Liver (tissue), 3 donors: Measurements from ENCODE around the gene TMEM131.

Source experiments
- EGR1 ChIP-seq, 2 donors: IDR thresholded peaks; 2 replicates each; pipeline ENCODE4 v1.6.1; 2016 to 2018; ENCODE audit warnings: antibody characterized with exemption in 2 of 2, low read depth in 2 of 2
- HNF4G ChIP-seq: IDR thresholded peaks from 2 replicates; pipeline ENCODE4 v1.6.1; 2016; ENCODE audit warnings: antibody characterized with exemption
- JUND ChIP-seq, 2 donors: IDR thresholded peaks; 2 replicates each; pipeline ENCODE4 v1.6.1; 2016; ENCODE audit warnings: antibody characterized with exemption in 2 of 2
- MAX ChIP-seq: IDR thresholded peaks from 2 replicates; pipeline ENCODE4 v1.6.1; 2016; ENCODE audit warnings: antibody characterized with exemption
- YY1 ChIP-seq: IDR thresholded peaks from 2 replicates; pipeline ENCODE4 v1.6.1; 2016; ENCODE audit warnings: antibody characterized with exemption, mild to moderate bottlenecking
- TF ChIP-seq, protein P1 (sequence below): fragments of 150-350 bp; IDR thresholded peaks from 2 replicates; pipeline ENCODE4 v1.5.1; 2017; ENCODE audit warnings: improper control_type of control experiment, low read depth, low read length; ENCODE audit not compliant: missing input control
- TF ChIP-seq, protein P2 (sequence below): IDR thresholded peaks from 2 replicates; pipeline ENCODE4 v1.6.1; 2016; ENCODE audit warnings: antibody characterized with exemption
- donor health status: healthy.
- donor health status: healthy.

GRCh38 chr2:97726261-97727064 lies 269.3 kb downstream of the TMEM131 start:
- TF ChIP-seq MAX: no peak
- TF ChIP-seq, protein P1, sequence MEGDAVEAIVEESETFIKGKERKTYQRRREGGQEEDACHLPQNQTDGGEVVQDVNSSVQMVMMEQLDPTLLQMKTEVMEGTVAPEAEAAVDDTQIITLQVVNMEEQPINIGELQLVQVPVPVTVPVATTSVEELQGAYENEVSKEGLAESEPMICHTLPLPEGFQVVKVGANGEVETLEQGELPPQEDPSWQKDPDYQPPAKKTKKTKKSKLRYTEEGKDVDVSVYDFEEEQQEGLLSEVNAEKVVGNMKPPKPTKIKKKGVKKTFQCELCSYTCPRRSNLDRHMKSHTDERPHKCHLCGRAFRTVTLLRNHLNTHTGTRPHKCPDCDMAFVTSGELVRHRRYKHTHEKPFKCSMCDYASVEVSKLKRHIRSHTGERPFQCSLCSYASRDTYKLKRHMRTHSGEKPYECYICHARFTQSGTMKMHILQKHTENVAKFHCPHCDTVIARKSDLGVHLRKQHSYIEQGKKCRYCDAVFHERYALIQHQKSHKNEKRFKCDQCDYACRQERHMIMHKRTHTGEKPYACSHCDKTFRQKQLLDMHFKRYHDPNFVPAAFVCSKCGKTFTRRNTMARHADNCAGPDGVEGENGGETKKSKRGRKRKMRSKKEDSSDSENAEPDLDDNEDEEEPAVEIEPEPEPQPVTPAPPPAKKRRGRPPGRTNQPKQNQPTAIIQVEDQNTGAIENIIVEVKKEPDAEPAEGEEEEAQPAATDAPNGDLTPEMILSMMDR: no peak
- TF ChIP-seq HNF4G: no peak
- no peak for TF ChIP-seq EGR1 (IDR thresholded peaks at IDR 0.05; ENCODE audit: low read depth in 2 of 2)
- no peak for TF ChIP-seq YY1
- TF ChIP-seq, protein P2, sequence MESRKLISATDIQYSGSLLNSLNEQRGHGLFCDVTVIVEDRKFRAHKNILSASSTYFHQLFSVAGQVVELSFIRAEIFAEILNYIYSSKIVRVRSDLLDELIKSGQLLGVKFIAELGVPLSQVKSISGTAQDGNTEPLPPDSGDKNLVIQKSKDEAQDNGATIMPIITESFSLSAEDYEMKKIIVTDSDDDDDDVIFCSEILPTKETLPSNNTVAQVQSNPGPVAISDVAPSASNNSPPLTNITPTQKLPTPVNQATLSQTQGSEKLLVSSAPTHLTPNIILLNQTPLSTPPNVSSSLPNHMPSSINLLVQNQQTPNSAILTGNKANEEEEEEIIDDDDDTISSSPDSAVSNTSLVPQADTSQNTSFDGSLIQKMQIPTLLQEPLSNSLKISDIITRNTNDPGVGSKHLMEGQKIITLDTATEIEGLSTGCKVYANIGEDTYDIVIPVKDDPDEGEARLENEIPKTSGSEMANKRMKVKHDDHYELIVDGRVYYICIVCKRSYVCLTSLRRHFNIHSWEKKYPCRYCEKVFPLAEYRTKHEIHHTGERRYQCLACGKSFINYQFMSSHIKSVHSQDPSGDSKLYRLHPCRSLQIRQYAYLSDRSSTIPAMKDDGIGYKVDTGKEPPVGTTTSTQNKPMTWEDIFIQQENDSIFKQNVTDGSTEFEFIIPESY: no peak
- no peak for TF ChIP-seq JUND (IDR thresholded peaks at IDR 0.05)
